ENCODE results near the gene RPF1.
"Not testable (repeated sequence)": the region's sequence is repeated elsewhere in the genome, so short reads cannot be mapped to it uniquely, and the experiment has no call there.

Gene RPF1

DNA sequence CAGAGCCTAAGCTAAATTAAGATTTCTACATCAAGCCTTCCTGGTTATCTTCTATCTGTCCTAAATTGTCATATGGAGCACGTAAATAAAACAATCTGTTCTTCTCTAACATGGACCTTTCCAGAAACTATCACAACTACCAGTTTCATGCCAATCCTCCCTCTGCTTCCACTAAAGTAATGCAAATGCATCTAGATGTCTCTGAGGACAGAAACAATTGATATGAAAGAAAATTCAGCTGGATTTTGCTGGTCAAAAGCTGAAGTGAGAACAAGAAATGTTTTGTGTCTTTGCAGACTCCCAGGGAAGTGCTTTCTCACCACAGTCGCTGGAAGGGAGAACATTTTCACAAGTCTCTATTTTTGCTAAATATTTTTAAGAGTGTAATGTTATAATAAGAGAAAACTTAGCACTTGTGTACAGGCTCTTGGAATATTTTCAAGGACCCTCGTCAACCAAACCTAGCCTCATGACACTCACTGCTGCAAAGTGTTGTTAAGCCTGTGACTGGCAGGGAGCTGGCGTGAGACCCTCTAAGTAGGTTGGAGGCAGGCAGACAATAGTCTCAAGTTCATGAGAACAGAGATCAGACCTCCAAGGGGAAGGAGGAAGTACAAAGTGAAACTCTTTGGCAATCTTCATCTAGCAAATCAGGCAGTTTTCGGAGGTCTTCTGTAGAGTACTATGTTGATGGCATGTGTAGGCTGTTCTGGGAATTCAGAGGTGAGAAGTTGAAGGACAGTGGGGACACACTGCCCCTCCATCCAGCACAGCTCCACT, 42.0 kb upstream of the RPF1 start:
- DNase-seq = no peak
- no peaks in the 10 kb centered on the region for H3K9me3 ChIP-seq
- H3K27me3 ChIP-seq = no peaks in the 10 kb centered on the region
- no peak overlapping the region for H3K4me3 ChIP-seq (ENCODE audit: low read depth, low read length)
- TF ChIP-seq, protein P1, sequence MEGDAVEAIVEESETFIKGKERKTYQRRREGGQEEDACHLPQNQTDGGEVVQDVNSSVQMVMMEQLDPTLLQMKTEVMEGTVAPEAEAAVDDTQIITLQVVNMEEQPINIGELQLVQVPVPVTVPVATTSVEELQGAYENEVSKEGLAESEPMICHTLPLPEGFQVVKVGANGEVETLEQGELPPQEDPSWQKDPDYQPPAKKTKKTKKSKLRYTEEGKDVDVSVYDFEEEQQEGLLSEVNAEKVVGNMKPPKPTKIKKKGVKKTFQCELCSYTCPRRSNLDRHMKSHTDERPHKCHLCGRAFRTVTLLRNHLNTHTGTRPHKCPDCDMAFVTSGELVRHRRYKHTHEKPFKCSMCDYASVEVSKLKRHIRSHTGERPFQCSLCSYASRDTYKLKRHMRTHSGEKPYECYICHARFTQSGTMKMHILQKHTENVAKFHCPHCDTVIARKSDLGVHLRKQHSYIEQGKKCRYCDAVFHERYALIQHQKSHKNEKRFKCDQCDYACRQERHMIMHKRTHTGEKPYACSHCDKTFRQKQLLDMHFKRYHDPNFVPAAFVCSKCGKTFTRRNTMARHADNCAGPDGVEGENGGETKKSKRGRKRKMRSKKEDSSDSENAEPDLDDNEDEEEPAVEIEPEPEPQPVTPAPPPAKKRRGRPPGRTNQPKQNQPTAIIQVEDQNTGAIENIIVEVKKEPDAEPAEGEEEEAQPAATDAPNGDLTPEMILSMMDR (IDR thresholded peaks at IDR 0.05; ENCODE audit: low read depth, low read length) = no peak
- no peaks in the 10 kb centered on the region for H3K36me3 ChIP-seq
- H3K4me1 ChIP-seq = no peaks in the 10 kb centered on the region

- TF ChIP-seq, protein P1 (IDR thresholded peaks at IDR 0.05; ENCODE audit: low read depth, low read length) = peak; percentile 31; the same call in 1 of the 2 replicates
- H3K9me3 ChIP-seq = no peaks in the 10 kb centered on the region
- H3K36me3 ChIP-seq = no peaks in the 10 kb centered on the region
- H3K4me1 ChIP-seq = no peaks in the 10 kb centered on the region
- DNase-seq = no peak
- H3K4me3 ChIP-seq (ENCODE audit: low read depth, low read length) = no peak overlapping the region
- no peaks in the 10 kb centered on the region for H3K27me3 ChIP-seq
Observed at GRCh38 chr1:84442256-84442655, 36.8 kb upstream of the RPF1 start.

DNA sequence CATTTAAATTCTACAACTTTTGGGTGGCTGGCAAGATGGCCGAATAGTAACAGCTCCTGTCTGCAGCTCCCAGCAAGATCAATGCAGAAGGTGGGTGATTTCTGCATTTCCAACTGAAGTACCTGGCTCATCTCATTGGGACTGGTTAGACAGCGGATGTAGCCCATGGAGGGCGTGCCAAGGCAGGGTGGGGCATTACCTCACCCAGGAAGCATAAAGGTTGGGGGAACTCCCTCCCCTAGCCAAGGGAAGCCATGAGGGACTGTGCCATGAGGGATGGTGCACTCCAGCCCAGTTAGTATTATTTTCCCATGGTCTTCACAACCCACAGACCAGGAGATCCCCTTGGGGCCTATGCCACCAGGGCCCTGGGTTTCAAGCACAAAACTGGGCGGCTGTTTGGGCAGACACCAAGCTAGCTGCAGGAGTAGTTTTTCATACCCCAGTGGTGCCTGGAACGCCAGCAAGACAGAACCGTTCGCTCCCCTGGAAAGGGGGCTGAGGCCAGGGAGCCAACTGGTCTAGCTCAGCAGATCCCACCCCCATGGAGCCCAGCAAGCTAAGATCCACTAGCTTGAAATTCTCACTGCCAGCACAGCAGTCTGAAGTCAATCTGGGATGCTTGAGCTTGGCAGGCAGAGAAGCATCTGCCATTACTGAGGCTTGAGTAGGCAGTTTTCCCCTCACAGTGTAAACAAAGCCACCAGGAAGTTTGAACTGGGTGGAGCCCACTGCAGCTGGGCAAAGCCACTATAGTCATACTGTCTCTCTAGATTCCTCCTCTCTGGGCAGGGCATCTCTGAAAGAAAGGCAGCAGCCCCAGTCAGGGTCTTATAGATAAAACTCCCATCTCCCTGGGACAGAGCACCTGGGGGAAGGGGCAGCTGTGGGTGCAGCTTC, 36.1 kb upstream of the RPF1 start:
- DNase-seq; H3K36me3 ChIP-seq; H3K4me1 ChIP-seq; H3K4me3 ChIP-seq (ENCODE audit: low read depth, low read length); H3K9me3 ChIP-seq; H3K27me3 ChIP-seq: not testable (repeated sequence)

- not testable (repeated sequence) for DNase-seq; H3K36me3 ChIP-seq; H3K9me3 ChIP-seq; H3K27me3 ChIP-seq; H3K4me3 ChIP-seq (ENCODE audit: low read depth, low read length); H3K4me1 ChIP-seq
Observed at GRCh38 chr1:84448704-84449103, 30.4 kb upstream of the RPF1 start.

DNA sequence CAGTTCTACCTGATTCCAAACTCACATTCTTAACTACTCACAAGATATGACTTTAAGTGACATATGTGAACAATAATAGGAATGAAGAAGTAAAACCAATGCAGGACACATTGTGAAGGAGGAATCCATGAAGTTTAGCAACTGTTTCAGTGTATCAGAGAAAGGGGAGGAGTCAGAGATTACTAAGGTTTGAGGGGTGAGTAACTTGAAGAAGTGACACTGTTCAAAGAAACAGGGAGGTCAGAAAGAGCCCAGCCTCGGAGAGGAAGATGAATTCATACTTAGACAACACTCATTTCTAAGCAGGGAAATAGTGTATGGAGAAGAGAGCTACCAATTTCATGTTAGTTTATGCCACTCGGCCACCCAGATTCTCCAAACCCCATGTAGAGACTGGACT, 28.2 kb upstream of the RPF1 start:
- Histone ChIP-seq H3K27me3 (no peaks in the 10 kb centered on the region), H3K4me3 (ENCODE audit: low read depth, low read length) (no peak overlapping the region), H3K36me3 (no peaks in the 10 kb centered on the region), H3K9me3 (no peaks in the 10 kb centered on the region), H3K4me1 (no peaks in the 10 kb centered on the region)
- TF ChIP-seq, protein P1 (IDR thresholded peaks at IDR 0.05; ENCODE audit: low read depth, low read length) = no peak
- DNase-seq = no peak

DNA sequence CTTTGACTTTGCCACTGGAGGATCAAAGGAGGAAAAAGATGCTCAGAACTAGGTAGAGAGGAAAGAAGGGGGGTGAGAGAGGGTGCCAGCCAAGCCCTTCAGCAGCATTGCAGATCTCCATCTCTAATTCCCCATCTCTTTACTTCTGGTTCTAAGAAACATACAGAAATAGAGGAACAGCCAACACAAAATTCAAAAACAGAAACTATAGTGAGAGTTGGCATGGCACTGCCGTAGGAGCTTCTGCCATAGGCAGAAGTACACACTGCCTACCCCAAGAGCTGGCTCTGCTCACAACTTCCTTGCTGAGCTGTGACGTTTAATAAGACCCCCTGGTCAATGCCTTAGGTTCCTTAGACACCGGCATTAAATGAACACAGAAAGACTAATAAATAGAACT, 26.6 kb upstream of the RPF1 start:
- Histone ChIP-seq H3K9me3 (no peaks in the 10 kb centered on the region), H3K27me3 (no peaks in the 10 kb centered on the region), H3K4me1 (no peaks in the 10 kb centered on the region), H3K36me3 (no peaks in the 10 kb centered on the region), H3K4me3 (ENCODE audit: low read depth, low read length) (no peak overlapping the region)
- TF ChIP-seq, protein P1 (IDR thresholded peaks at IDR 0.05; ENCODE audit: low read depth, low read length) = no peak
- no peak for DNase-seq

DNA sequence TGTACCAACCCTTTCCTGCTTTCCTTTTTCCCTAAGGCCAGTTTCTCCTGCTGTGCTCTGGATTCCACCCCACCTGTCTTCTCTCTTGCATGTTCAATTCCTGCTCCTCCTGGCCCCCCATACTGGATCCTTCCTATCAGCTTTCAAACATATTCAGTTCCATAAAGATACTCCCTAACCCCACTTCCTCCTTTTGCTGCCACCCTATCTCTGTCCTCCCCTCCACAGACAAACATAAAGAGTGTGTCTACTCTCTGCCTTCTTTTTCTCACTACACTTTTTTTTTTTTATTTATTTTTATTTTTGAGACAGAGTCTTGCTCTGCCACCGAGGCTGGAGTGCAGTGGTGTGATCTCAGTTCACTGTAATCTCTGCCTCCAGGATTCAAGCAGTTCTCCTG, 16.9 kb upstream of the RPF1 start:
- Histone ChIP-seq H3K27me3 (no peaks in the 10 kb centered on the region), H3K36me3 (no peaks in the 10 kb centered on the region)

More for the DNA sequence above, 16.9 kb upstream of the RPF1 start:
- no peaks in the 10 kb centered on the region for H3K9me3 ChIP-seq
- no peak overlapping the region for H3K4me3 ChIP-seq (ENCODE audit: low read depth, low read length)
- no peaks in the 10 kb centered on the region for H3K4me1 ChIP-seq
- no peak for DNase-seq
- TF ChIP-seq, protein P1 (IDR thresholded peaks at IDR 0.05; ENCODE audit: low read depth, low read length) = no peak
